ENCODE measurements around the gene PPEF1. TPM values are rescaled to one million over a fixed set of nuclear protein-coding genes. Genes with fewer than 3 reads are reported as not detected.

Gene PPEF1
- total RNA-seq, 1 experiment from 2014 or later = 0.54 TPM

GRCh38 chrX:18872621-18873020, 165.2 kb downstream of the PPEF1 start:
- H3K27me3 Mint-ChIP-seq (ENCODE audit: insufficient read depth, unreplicated experiment) = no peaks in the 10 kb centered on the region
- DNase-seq = no peak
- no peaks in the 10 kb centered on the region for H3K36me3 ChIP-seq (ENCODE audit: control insufficient read depth, insufficient read depth, low read length)
- no TSS peak for BruUV-seq (replicated peaks)
- no peak for TF ChIP-seq CTCF (IDR thresholded peaks at IDR 0.05; ENCODE audit: insufficient read depth in 1 of 2, low read depth in 1 of 2, low read length in 1 of 2, severe bottlenecking in 1 of 2, unreplicated experiment in 1 of 2)
- H3K4me1 ChIP-seq = no peaks in the 10 kb centered on the region; the same call in 1 of the 2 replicates
- H3K36me3 Mint-ChIP-seq (ENCODE audit: insufficient read depth, unreplicated experiment) = no peaks in the 10 kb centered on the region
- H3K4me3 ChIP-seq (ENCODE audit: low read depth, low read length) = no peak overlapping the region
- intact Hi-C loops (cut with micrococcal nuclease; ENCODE audit: unreplicated experiment) = no loop called here
- CTCF ChIA-PET = no interaction called here
- POLR2A ChIA-PET = no interaction called here
- H3K9me3 Mint-ChIP-seq (ENCODE audit: unreplicated experiment) = no peaks in the 10 kb centered on the region
- H3K4me1 Mint-ChIP-seq (ENCODE audit: low read depth, unreplicated experiment) = peaks cover 6% of the 10 kb centered on the region
- H3K27me3 ChIP-seq (replicated peaks; ENCODE audit: control insufficient read depth, insufficient read depth, low read length) = no peaks in the 10 kb centered on the region
- no peak overlapping the region for H3K4me3 Mint-ChIP-seq (ENCODE audit: unreplicated experiment)
- H3K27ac Mint-ChIP-seq (ENCODE audit: unreplicated experiment) = no peak overlapping the region
- no peaks in the 10 kb centered on the region for H3K9me3 ChIP-seq

- Mint-ChIP-seq H3K4me3 (ENCODE audit: unreplicated experiment) (no peak overlapping the region), H3K27ac (ENCODE audit: unreplicated experiment) (no peak overlapping the region), H3K4me1 (ENCODE audit: low read depth, unreplicated experiment) (peaks cover under 1% of the 10 kb centered on the region), H3K27me3 (ENCODE audit: insufficient read depth, unreplicated experiment) (no peaks in the 10 kb centered on the region), H3K36me3 (ENCODE audit: insufficient read depth, unreplicated experiment) (no peaks in the 10 kb centered on the region), H3K9me3 (ENCODE audit: unreplicated experiment) (no peaks in the 10 kb centered on the region)
- H3K27me3 ChIP-seq (replicated peaks; ENCODE audit: control insufficient read depth, insufficient read depth, low read length) = no peaks in the 10 kb centered on the region
- no peaks in the 10 kb centered on the region; the same call in 1 of the 2 replicates for H3K36me3 ChIP-seq (ENCODE audit: control insufficient read depth, insufficient read depth, low read length)
- ChIA-PET CTCF (no interaction called here), POLR2A (no interaction called here)
- H3K4me3 ChIP-seq (ENCODE audit: low read depth, low read length) = no peak overlapping the region
- no TSS peak for BruUV-seq (replicated peaks)
- H3K4me1 ChIP-seq = no peaks in the 10 kb centered on the region; the same call in 1 of the 2 replicates
- H3K9me3 ChIP-seq = no peaks in the 10 kb centered on the region
- TF ChIP-seq CTCF (IDR thresholded peaks at IDR 0.05; ENCODE audit: insufficient read depth in 1 of 2, low read depth in 1 of 2, low read length in 1 of 2, severe bottlenecking in 1 of 2, unreplicated experiment in 1 of 2) = no peak
- DNase-seq = no peak
- intact Hi-C loops (cut with micrococcal nuclease; ENCODE audit: unreplicated experiment) = no loop called here
These were observed 165.8 kb downstream of the PPEF1 start for GRCh38 chrX:18873189-18873791.

- no TSS peak for BruUV-seq (replicated peaks)
- Mint-ChIP-seq H3K27me3 (ENCODE audit: insufficient read depth, unreplicated experiment) (no peaks in the 10 kb centered on the region), H3K27ac (ENCODE audit: unreplicated experiment) (no peak overlapping the region), H3K4me3 (ENCODE audit: unreplicated experiment) (no peak overlapping the region), H3K4me1 (ENCODE audit: low read depth, unreplicated experiment) (no peaks in the 10 kb centered on the region), H3K36me3 (ENCODE audit: insufficient read depth, unreplicated experiment) (no peaks in the 10 kb centered on the region), H3K9me3 (ENCODE audit: unreplicated experiment) (no peaks in the 10 kb centered on the region)
- Histone ChIP-seq H3K36me3 (ENCODE audit: control insufficient read depth, insufficient read depth, low read length) (no peaks in the 10 kb centered on the region; the same call in 1 of the 2 replicates), H3K9me3 (no peaks in the 10 kb centered on the region), H3K4me1 (no peaks in the 10 kb centered on the region; the same call in 1 of the 2 replicates), H3K4me3 (ENCODE audit: low read depth, low read length) (no peak overlapping the region), H3K27me3 (replicated peaks; ENCODE audit: control insufficient read depth, insufficient read depth, low read length) (no peaks in the 10 kb centered on the region)
- ChIA-PET CTCF (no interaction called here), POLR2A (no interaction called here)
- no peak for DNase-seq
- intact Hi-C loops (cut with micrococcal nuclease; ENCODE audit: unreplicated experiment) = no loop called here
- no peak for TF ChIP-seq CTCF (IDR thresholded peaks at IDR 0.05; ENCODE audit: insufficient read depth in 1 of 2, low read depth in 1 of 2, low read length in 1 of 2, severe bottlenecking in 1 of 2, unreplicated experiment in 1 of 2)
These were observed 166.4 kb downstream of the PPEF1 start for GRCh38 chrX:18873836-18874235.
